ENCODE data around the gene PRKCZ.

PRKCZ gene

DNA sequence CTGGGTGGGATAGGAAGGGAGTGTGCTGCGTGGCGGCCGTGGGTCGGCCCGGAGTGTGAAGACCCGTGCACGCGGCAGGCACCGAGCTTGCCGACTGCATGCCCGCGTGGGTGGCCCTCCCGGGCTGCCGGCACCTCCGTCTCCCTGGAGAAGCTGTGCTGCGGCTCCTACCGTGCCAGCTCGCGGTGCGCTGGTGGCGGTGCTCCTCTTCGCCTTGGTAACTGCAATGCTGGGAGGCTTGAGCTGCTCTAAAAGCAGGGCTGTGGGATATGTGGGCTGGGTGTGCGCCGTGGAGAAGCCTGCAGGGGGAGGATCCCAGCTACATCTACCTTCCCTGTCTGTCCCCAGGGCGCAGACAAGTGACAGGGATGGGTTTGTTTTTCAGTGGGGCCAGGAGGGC, 28.7 kb upstream of the PRKCZ start:
- TF ChIP-seq TAF1 (IDR thresholded peaks at IDR 0.05; ENCODE audit: borderline replicate concordance, insufficient read depth, low read length) = no peak
- no peak for TF ChIP-seq SIN3A (IDR thresholded peaks at IDR 0.05; ENCODE audit: borderline replicate concordance, insufficient read depth, low read length)
- TF ChIP-seq REST (IDR thresholded peaks at IDR 0.05; ENCODE audit: insufficient read depth in 1 of 2, low read depth in 2 of 2, low read length in 2 of 2) = no peak
- TF ChIP-seq FOXP2 (optimal IDR thresholded peaks at IDR 0.05; ENCODE audit: borderline replicate concordance, extremely low read depth, extremely low read length, insufficient read depth) = no peak
- TF ChIP-seq POLR2AphosphoS5 (IDR thresholded peaks at IDR 0.05; ENCODE audit: low read depth, low read length) = no peak

GRCh38 chr1:2022063-2022770, 28.0 kb upstream of the PRKCZ start:
- TF ChIP-seq SIN3A (IDR thresholded peaks at IDR 0.05; ENCODE audit: borderline replicate concordance, insufficient read depth, low read length) (no peak), POLR2AphosphoS5 (IDR thresholded peaks at IDR 0.05; ENCODE audit: low read depth, low read length) (no peak), TAF1 (IDR thresholded peaks at IDR 0.05; ENCODE audit: borderline replicate concordance, insufficient read depth, low read length) (no peak), REST (IDR thresholded peaks at IDR 0.05; ENCODE audit: insufficient read depth in 1 of 2, low read depth in 2 of 2, low read length in 2 of 2) (no peak), FOXP2 (optimal IDR thresholded peaks at IDR 0.05; ENCODE audit: borderline replicate concordance, extremely low read depth, extremely low read length, insufficient read depth) (no peak)

- TF ChIP-seq SIN3A (IDR thresholded peaks at IDR 0.05; ENCODE audit: borderline replicate concordance, insufficient read depth, low read length) (no peak), FOXP2 (optimal IDR thresholded peaks at IDR 0.05; ENCODE audit: borderline replicate concordance, extremely low read depth, extremely low read length, insufficient read depth) (no peak)
Observed at GRCh38 chr1:2023187-2023586, 27.0 kb upstream of the PRKCZ start.

- TF ChIP-seq REST (IDR thresholded peaks at IDR 0.05; ENCODE audit: insufficient read depth in 1 of 2, low read depth in 2 of 2, low read length in 2 of 2) = no peak
- no peak for TF ChIP-seq TAF1 (IDR thresholded peaks at IDR 0.05; ENCODE audit: borderline replicate concordance, insufficient read depth, low read length)
- no peak for TF ChIP-seq FOXP2 (optimal IDR thresholded peaks at IDR 0.05; ENCODE audit: borderline replicate concordance, extremely low read depth, extremely low read length, insufficient read depth)
- no peak for TF ChIP-seq POLR2AphosphoS5 (IDR thresholded peaks at IDR 0.05; ENCODE audit: low read depth, low read length)
- TF ChIP-seq SIN3A (IDR thresholded peaks at IDR 0.05; ENCODE audit: borderline replicate concordance, insufficient read depth, low read length) = no peak
Observed at GRCh38 chr1:2024451-2024850, 25.8 kb upstream of the PRKCZ start.

- no peak for TF ChIP-seq REST (IDR thresholded peaks at IDR 0.05; ENCODE audit: insufficient read depth in 1 of 2, low read depth in 2 of 2, low read length in 2 of 2)
- TF ChIP-seq FOXP2 (optimal IDR thresholded peaks at IDR 0.05; ENCODE audit: borderline replicate concordance, extremely low read depth, extremely low read length, insufficient read depth) = no peak
- no peak for TF ChIP-seq SIN3A (IDR thresholded peaks at IDR 0.05; ENCODE audit: borderline replicate concordance, insufficient read depth, low read length)
- TF ChIP-seq TAF1 (IDR thresholded peaks at IDR 0.05; ENCODE audit: borderline replicate concordance, insufficient read depth, low read length) = no peak
Observed at GRCh38 chr1:2024887-2025286, 25.3 kb upstream of the PRKCZ start.

Data from PFSK-1 (cell line).